H1 (cell line): ENCODE measurements around the gene IGSF5. TPM values are rescaled to one million over a fixed set of nuclear protein-coding genes. Genes with fewer than 3 reads are reported as not detected.

Experiments used
- ATF2 ChIP-seq: IDR thresholded peaks from 2 replicates; pipeline ENCODE4 v1.6.1; 2012; ENCODE audit warnings: low read length, inconsistent platforms
- EGR1 ChIP-seq: IDR thresholded peaks from 2 replicates; pipeline ENCODE4 v1.6.1; 2011; ENCODE audit warnings: low read depth, low read length, borderline replicate concordance
- SP4 ChIP-seq: IDR thresholded peaks from 2 replicates; pipeline ENCODE4 v1.6.1; 2012; ENCODE audit warnings: low read length, inconsistent platforms
- USF2 ChIP-seq: IDR thresholded peaks from 2 replicates; pipeline ENCODE4 v1.6.1; 2011; ENCODE audit warnings: low read length, improper control_type of control experiment
- polyA plus RNA-seq, 7 experiments: library from polyadenylated mRNA; depleted of rRNA in 3 of 7; stranded (reverse) in 5 of 7; unstranded in 2 of 7; fragments of >200 nt in 5 of 7; fragments of 200-250 nt in 2 of 7; gene quantifications; 1 replicate in 5 of 7; 2 replicates in 1 of 7; 4 replicates in 1 of 7; pipeline versions ENCODE4 v1.2.1 to v1.2.3, GENCODE V29; 2011 to 2013; ENCODE audit warnings: missing spikeins in 2 of 7, mixed read lengths in 2 of 7
- total RNA-seq: library from RNA; stranded (reverse); fragmentation: NEBNext Ultra II Directional; extraction: Animal tissue kit (Norgen Biotek cat#: 25700); gene quantifications from 2 replicates; pipeline ENCODE4 v1.2.1, GENCODE V29; 2021

Gene IGSF5
- total and polyA plus RNA-seq, 2 of the 8 experiments (the other 6 are each of a cell fraction or from before 2014, with no cell fraction given): 4.4 to 5.4 TPM

DNA sequence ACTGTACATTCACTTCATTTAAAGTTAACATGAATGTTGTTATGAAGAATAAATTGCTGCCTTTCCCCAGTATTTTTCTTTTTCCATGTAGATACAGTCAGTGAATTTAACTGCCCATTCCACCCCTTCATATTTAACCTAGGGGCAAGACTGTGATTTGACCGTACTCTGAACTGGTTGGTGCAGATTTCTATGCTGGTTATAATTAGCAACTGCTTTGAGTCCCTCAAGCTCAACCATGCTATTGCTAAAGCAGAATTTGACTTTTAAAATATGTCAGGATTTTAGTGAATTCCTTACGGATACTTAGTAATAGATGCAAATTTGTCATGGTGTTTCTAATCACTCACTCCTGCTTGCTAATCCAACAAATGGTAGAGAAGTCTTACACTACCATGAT lies 57.2 kb downstream of the IGSF5 start (continued):
- no peak for TF ChIP-seq ATF2
- TF ChIP-seq SP4: no peak
- no peak for TF ChIP-seq USF2
- no peak for TF ChIP-seq EGR1
